Hematopoietic multipotent progenitor cell treated with erythropoietin and hydrocortisone succinate and interleukin-3 and kit ligand, for 8 days (in vitro differentiated cells): Measurements from ENCODE around the gene BAD.
"Not testable (repeated sequence)": the region's sequence is repeated elsewhere in the genome, so short reads cannot be mapped to it uniquely, and the experiment has no call there.

Experiments
- DNase-seq: peaks from one replicate; pipeline ENCODE4 v3.0.0-alpha.2; 2015

BAD gene

GRCh38 chr11:64255135-64256128 lies 29.0 kb downstream of the BAD start:
- DNase-seq = no peak

GRCh38 chr11:64254326-64254725 lies 30.1 kb downstream of the BAD start:
- no peak for DNase-seq

GRCh38 chr11:64253481-64253880 lies 31.0 kb downstream of the BAD start:
- peak; percentile 67 for DNase-seq

GRCh38 chr11:64253043-64253442 lies 31.4 kb downstream of the BAD start:
- DNase-seq = no peak

- DNase-seq = peak; percentile 55
Measured at GRCh38 chr11:64252003-64252872, 32.2 kb downstream of the BAD start.

GRCh38 chr11:64251753-64252002 lies 32.8 kb downstream of the BAD start:
- DNase-seq = no peak

GRCh38 chr11:64251016-64251752 lies 33.3 kb downstream of the BAD start, which contains the start of gene PLCB3:
Gene PLCB3 (plus strand): TSS chr11:64251530. CDS start chr11:64251650, 120 bp downstream.
- peak; percentile 48 for DNase-seq

- no peak for DNase-seq
Measured at GRCh38 chr11:64250415-64251015, 34.0 kb downstream of the BAD start.

GRCh38 chr11:64249563-64250414 lies 34.7 kb downstream of the BAD start:
- DNase-seq = no peak

GRCh38 chr11:64249038-64249437 lies 35.4 kb downstream of the BAD start:
- no peak for DNase-seq

- DNase-seq = no peak
Measured at GRCh38 chr11:64248578-64248977, 35.9 kb downstream of the BAD start.

- peak; percentile 36 for DNase-seq
Measured at GRCh38 chr11:64247729-64248531, 36.5 kb downstream of the BAD start.

- DNase-seq = peak; percentile 89
Measured at GRCh38 chr11:64246871-64247728, 37.4 kb downstream of the BAD start, which contains the start of gene PPP1R14B. Gene PPP1R14B (minus strand): TSS chr11:64246943. CDS start chr11:64246673, 270 bp downstream.

GRCh38 chr11:64246621-64246870 lies 37.9 kb downstream of the BAD start:
- not testable (repeated sequence) for DNase-seq

- peak; percentile 82 for DNase-seq
Measured at GRCh38 chr11:64245797-64246620, 38.5 kb downstream of the BAD start.

GRCh38 chr11:64245401-64245796 lies 39.1 kb downstream of the BAD start:
- no peak for DNase-seq

- DNase-seq = no peak
Measured at GRCh38 chr11:64244966-64245365, 39.5 kb downstream of the BAD start.

- DNase-seq = no peak
Measured at GRCh38 chr11:64244107-64244506, 40.4 kb downstream of the BAD start.
